Transverse colon (tissue), 4 donors: ENCODE data around the gene PBX1. TPM values are rescaled to one million over a fixed set of nuclear protein-coding genes. Genes with fewer than 3 reads are reported as not detected.

Source experiments
- DNase-seq: peaks from one replicate; pipeline ENCODE4 v3.0.0-alpha.2; 2019
- H3K27ac ChIP-seq, 4 donors: fragments of 200-600 bp; sonication (generic); 2 replicates each; pipeline ENCODE4 v1.5.1; 2016 to 2018; ENCODE audit warnings: inconsistent platforms in 4 of 4
- H3K27me3 ChIP-seq: fragments of 200-600 bp; sonication (generic); 2 replicates; pipeline ENCODE4 v1.5.1; 2017; ENCODE audit warnings: inconsistent platforms
- H3K36me3 ChIP-seq, 4 donors: fragments of 200-600 bp; sonication (generic); 2 replicates each; pipeline ENCODE4 v1.5.1; 2017 to 2019; ENCODE audit warnings: inconsistent platforms in 4 of 4
- H3K4me1 ChIP-seq, 4 donors: fragments of 200-600 bp; sonication (generic); 2 replicates each; pipeline ENCODE4 v1.5.1; 2017 to 2020; ENCODE audit warnings: inconsistent platforms in 4 of 4
- H3K4me3 ChIP-seq, 4 donors: fragments of 200-600 bp; sonication (generic); 1 replicate in 1 of 4; 2 replicates in 3 of 4; pipeline versions ENCODE4 v1.5.1 to v1.6.1; 2017 to 2019; ENCODE audit warnings: inconsistent platforms in 4 of 4
- H3K9me3 ChIP-seq, 2 donors: fragments of 200-600 bp; sonication (generic); 2 replicates each; pipeline ENCODE4 v1.5.1; 2017 to 2019; ENCODE audit warnings: inconsistent platforms in 2 of 2
- CTCF ChIP-seq, 5 experiments: fragments of 200-600 bp in 3 of 5; fragments of 450-650 bp in 2 of 5; sonication (generic) in 3 of 5; IDR thresholded peaks; 1 replicate in 2 of 5; 2 replicates in 3 of 5; pipeline ENCODE4 v1.5.1; 2016 to 2017; ENCODE audit warnings: antibody characterized with exemption in 5 of 5, inconsistent platforms in 3 of 5, mild to moderate bottlenecking in 2 of 5, moderate library complexity in 1 of 5
- EP300 ChIP-seq: sonication (generic); formaldehyde crosslinking; IDR thresholded peaks from one replicate; pipeline ENCODE4 v1.6.1; 2017; ENCODE audit warnings: antibody characterized with exemption, low read depth
- POLR2A ChIP-seq: fragments of 450-650 bp; IDR thresholded peaks from one replicate; pipeline ENCODE4 v1.6.1; 2016; ENCODE audit warnings: antibody characterized with exemption, mild to moderate bottlenecking, moderate library complexity
- POLR2AphosphoS5 ChIP-seq, 3 donors: sonication (generic); formaldehyde crosslinking; IDR thresholded peaks; one replicate each; pipeline ENCODE4 v1.6.1; 2016; ENCODE audit warnings: antibody characterized with exemption in 3 of 3
- WGBS, 2 donors: methylation state at CpG; one replicate each; pipeline ENCODE4 v1.1.5; 2018; ENCODE audit warnings: low coverage in 1 of 2; 5-methylcytosine and 5-hydroxymethylcytosine counted together
- in situ Hi-C, 4 donors: fragments of 200-750 bp; cut with MboI; loops; one replicate each; pipeline versions ENCODE4 v1.15.0 to v1.15.1; 2017; ENCODE audit warnings: low sequenced_read_pairs in 3 of 4, low pct_ligation_motif_present in 1 of 4, low pct_unique_long_range_greater_than_20kb in 1 of 4
- intact Hi-C: fragments of 100-400 bp; cut with DNase I; formaldehyde crosslinking; loops from one replicate; pipeline ENCODE4 v1.15.1; 2023; ENCODE audit warnings: low total_unique reads
- total RNA-seq, 4 donors: library from RNA; depleted of rRNA; stranded (reverse); fragments of >200 nt; gene quantifications; one replicate each; pipeline ENCODE4 v1.1.0, GENCODE V29; 2016

PBX1 gene
- total RNA-seq, 4 donors from 2014 or later: 46.8 to 77.2 (median 50.7) TPM

- no peaks in the 10 kb centered on the region for H3K36me3 ChIP-seq
- no peaks in the 10 kb centered on the region for H3K9me3 ChIP-seq
- no peak for DNase-seq
- no peak for TF ChIP-seq EP300
- no peak for TF ChIP-seq POLR2A
- no peak for TF ChIP-seq CTCF (IDR thresholded peaks at IDR 0.05)
- TF ChIP-seq POLR2AphosphoS5 (IDR thresholded peaks at IDR 0.05): no peak
- no peaks in the 10 kb centered on the region for H3K27me3 ChIP-seq
- WGBS, 2 donors: 72 to 80% methylated on average over 3 of the region's 3 CpGs
- no peak overlapping the region for H3K27ac ChIP-seq
- H3K4me1 ChIP-seq: peaks cover 0 to 6% (median 4%) of the 10 kb centered on the region in 4 donors
- intact Hi-C loops (no loop called here), in situ Hi-C loops (no loop called here)
- H3K4me3 ChIP-seq: no peak overlapping the region
Measured at GRCh38 chr1:164742745-164743144, 183.8 kb downstream of the PBX1 start.

- in situ Hi-C loops (no loop called here), intact Hi-C loops (no loop called here)
- Histone ChIP-seq H3K36me3 (no peaks in the 10 kb centered on the region), H3K27ac (no peak overlapping the region), H3K27me3 (no peaks in the 10 kb centered on the region), H3K4me1 (peaks cover 0 to 7% (median 6%) of the 10 kb centered on the region in 4 donors), H3K4me3 (no peak overlapping the region), H3K9me3 (no peaks in the 10 kb centered on the region)
- WGBS, 2 donors: 66% methylated on average over 2 of the region's 2 CpGs; no CpG with 5 or more reads in 1 of the 2 donors
- no peak for DNase-seq
- TF ChIP-seq POLR2A (no peak), EP300 (no peak), CTCF (IDR thresholded peaks at IDR 0.05) (no peak)
Measured at GRCh38 chr1:164743976-164744375, 185.0 kb downstream of the PBX1 start.

- in situ Hi-C loops (no loop called here), intact Hi-C loops (no loop called here)
- no peak overlapping the region for H3K27ac ChIP-seq
- TF ChIP-seq POLR2A (no peak), POLR2AphosphoS5 (IDR thresholded peaks at IDR 0.05) (no peak), EP300 (no peak), CTCF (IDR thresholded peaks at IDR 0.05) (no peak)
- H3K9me3 ChIP-seq: no peaks in the 10 kb centered on the region
- DNase-seq: no peak
- WGBS, 2 donors: 64 to 93% methylated on average over 3 to 5 of the region's 5 CpGs
- no peak overlapping the region for H3K4me3 ChIP-seq
- H3K36me3 ChIP-seq: no peaks in the 10 kb centered on the region
- no peaks in the 10 kb centered on the region for H3K27me3 ChIP-seq
- peaks cover 0 to 7% (median 6%) of the 10 kb centered on the region in 4 donors for H3K4me1 ChIP-seq
Measured at GRCh38 chr1:164745736-164746135, 186.8 kb downstream of the PBX1 start.

- Histone ChIP-seq H3K27ac (peak overlapping the region in 1 of 4 donors; percentile 64), H3K4me1 (peaks cover 0 to 10% (median 6%) of the 10 kb centered on the region in 4 donors)
- TF ChIP-seq POLR2AphosphoS5 (IDR thresholded peaks at IDR 0.05) (no peak), POLR2A (no peak), EP300 (no peak), CTCF (IDR thresholded peaks at IDR 0.05) (no peak)
Measured at GRCh38 chr1:164746632-164747031, 187.6 kb downstream of the PBX1 start.

More at GRCh38 chr1:164746632-164747031, 187.6 kb downstream of the PBX1 start:
- Histone ChIP-seq H3K4me3 (no peak overlapping the region), H3K36me3 (no peaks in the 10 kb centered on the region), H3K27me3 (no peaks in the 10 kb centered on the region), H3K9me3 (no peaks in the 10 kb centered on the region)
- in situ Hi-C loops (no loop called here), intact Hi-C loops (no loop called here)
- 48 to 56% methylated on average over 5 of the region's 5 CpGs for WGBS, 2 donors
- DNase-seq: no peak
